GM21825 (cell line): ENCODE measurements around the gene NLRC5.
"Not testable (repeated sequence)": the region's sequence is repeated elsewhere in the genome, so short reads cannot be mapped to it uniquely, and the experiment has no call there.

Experiments
- ATAC-seq: cut with Tn5 transposase; IDR thresholded peaks from one replicate; pipeline ENCODE4 v1.9.1; 2021; ENCODE audit warnings: mild to moderate bottlenecking, moderate library complexity; ENCODE audit not compliant: unreplicated experiment

The NLRC5 gene

DNA sequence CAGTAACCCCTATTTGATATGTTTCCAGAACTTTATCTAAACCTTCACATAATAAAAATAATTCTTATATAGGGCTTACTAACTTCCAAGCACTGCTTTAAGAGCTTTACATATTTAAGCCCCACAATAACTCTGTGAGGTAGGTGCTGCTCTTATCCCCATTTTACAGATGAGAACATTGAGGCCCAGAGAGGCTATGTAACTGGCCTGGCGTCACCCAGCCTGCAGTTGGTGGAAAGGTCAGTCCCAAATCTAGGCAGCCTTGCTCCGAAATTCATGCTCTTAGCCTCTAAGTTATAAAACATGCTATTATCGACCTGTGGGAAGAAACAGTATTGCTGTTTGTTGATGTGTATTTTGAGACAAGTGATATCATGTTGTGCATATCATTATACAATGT, 9.0 kb downstream of the NLRC5 start:
- ATAC-seq: no peak

DNA sequence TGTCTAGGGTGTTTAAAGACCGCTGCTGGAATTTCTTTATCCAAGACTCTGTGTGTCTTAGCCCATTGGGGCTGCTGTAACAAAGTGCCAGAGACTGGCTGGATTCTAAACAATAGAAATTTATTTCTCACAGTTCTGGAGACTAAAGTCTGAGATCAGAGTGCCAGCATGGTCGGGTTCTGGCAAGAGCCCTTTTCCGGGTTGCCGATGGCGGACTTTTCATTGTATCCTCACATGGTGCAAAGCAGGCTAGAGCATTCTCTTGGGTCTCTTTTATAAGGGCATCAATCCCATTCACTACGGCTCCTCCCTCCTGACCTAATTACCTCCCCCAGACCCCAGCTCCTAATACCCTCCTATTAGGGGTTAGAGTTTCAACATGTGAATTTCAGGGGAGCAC, 9.5 kb downstream of the NLRC5 start:
- no peak for ATAC-seq

DNA sequence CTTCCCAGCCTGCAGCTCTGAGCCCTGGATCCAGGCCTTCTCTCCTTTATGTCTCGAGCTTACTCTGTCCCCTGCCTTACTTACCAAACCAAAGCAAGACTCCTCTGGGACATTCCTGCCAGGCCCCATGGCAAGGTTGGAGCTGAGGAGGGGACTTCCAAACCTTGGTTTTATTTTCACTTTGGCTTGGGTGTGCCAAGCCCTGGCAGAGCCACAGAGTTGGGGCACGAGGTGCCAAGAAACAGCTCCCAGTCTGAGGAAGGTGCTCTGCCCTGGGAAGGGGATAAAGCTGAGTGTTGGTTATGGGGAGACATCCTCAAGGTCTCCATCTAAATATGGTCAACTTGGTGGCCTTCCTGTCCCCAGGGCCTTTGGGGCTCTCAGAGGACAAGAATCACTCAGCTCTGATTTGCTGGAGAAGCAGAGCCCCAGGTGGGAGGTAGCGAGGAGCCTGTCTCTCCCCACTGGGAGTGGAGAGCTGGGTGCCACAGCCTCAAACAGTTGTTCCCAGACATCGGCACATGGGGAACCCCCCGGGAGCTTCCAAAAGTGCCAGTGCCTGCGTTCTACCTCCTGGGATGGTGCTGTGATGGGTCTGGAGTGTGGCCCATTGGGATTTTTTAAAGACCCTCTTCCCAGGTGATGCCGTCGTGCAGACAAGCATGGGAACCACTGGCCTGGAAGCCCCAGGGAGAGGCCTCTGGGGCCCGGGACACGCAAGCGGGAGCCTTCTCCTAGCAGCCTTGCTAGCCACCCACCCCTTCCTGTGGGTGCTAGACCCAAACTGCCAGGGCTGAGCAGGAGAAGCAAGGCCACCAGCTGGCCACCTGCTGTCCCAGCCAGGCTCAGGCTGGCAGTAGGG, 10.3 kb downstream of the NLRC5 start:
- peak; percentile 25 for ATAC-seq

DNA sequence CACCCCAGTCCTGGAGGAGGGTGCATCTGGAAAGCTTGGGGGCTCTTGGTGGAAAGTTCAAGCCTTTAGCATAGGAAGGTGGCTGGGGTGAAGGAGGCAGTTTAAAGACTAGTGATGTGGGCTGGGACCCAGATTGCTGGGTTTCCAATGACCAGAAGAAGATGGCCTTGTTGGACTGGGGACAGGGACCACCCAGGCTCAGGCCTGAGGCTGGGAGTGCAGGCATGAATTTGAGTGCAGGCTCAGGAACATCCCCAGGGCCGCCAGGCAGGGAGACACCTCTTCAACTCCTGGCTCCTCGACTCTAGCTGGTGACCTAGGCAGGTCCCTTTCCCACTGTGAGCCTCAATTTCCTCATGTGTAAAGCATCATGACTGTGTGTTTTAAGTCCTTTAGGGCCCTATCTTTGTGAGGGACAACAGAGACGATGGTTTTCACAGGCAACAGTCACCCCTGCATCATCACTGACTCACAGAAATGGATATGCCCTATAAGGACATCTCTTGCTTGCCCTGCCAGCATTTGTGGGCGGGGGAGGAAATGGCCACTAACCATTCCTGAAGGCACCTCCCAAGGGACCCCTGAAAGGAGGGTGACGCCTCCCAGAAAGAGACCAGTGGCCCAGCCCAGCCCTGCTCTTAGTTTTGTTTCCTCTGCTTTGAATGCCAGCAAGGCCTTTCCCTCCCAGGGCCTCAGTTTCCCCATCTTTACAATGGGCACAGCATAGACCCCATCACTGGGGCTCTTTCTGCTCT, 11.1 kb downstream of the NLRC5 start:
- peak; percentile 35 for ATAC-seq

- ATAC-seq: no peak
Observed at GRCh38 chr16:57001026-57001679, 11.8 kb downstream of the NLRC5 start.

- no peak for ATAC-seq
Observed at GRCh38 chr16:57003439-57004386, 14.4 kb downstream of the NLRC5 start.

GRCh38 chr16:57004387-57005250, 15.3 kb downstream of the NLRC5 start:
- ATAC-seq: no peak

DNA sequence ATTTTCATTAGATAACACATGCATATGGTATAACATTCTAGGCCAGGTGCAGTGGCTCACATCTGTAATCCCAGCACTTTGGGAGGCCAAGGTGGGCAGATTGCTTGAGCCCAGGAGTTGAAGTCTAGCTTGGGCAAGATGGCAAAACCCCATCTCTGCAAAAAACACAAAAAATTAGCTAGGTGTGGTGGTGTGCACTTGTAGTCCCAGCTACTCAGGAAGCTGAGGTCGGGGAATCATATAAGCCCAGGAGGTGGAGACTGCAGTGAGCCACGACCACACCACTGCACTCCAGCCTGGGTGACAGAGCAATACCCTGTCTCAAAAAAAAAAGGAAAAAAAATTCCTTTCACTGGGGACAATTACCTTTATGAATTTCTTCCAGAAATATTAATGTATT, 16.2 kb downstream of the NLRC5 start:
- ATAC-seq: not testable (repeated sequence)

DNA sequence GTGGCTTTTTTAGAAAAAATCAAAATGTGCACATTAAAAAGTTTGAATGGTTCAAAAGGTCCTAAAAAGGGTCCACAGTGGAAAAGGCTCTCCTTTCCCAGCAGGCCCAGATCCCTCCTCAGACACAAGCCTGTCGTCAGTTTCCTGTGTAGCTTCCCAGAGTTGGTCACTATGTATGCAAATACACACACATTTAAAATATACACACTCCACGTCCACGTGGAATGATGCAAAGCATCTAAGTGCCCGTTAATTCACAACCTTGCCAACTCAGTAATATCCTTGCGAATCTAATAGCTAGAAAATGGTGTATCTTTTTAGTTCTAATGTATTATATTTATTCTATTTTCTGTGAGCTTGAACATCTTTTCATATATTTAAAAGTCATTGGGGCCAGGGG, 17.7 kb downstream of the NLRC5 start:
- no peak for ATAC-seq

- ATAC-seq: no peak
Observed at GRCh38 chr16:57007530-57007929, 18.2 kb downstream of the NLRC5 start.

DNA sequence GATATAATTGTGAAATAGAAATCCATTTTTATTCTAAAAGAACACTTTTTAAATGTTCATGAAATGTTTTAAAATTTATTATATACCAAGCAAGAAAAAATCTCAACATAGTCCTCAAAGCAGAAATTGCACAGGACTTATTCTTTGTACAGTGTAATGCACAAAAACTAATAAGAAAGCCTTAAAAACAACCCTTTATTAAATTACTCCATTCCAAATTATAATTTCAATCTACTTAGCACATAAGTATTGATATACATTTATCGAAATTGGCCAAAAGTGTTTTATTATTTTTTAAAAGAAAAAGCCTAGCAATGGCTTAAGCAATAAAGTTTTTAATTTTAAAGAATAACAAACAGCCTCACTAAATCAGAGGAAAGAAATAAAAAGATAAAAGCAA, 19.1 kb downstream of the NLRC5 start:
- no peak for ATAC-seq

- no peak for ATAC-seq
Observed at GRCh38 chr16:57009643-57010170, 20.4 kb downstream of the NLRC5 start.

DNA sequence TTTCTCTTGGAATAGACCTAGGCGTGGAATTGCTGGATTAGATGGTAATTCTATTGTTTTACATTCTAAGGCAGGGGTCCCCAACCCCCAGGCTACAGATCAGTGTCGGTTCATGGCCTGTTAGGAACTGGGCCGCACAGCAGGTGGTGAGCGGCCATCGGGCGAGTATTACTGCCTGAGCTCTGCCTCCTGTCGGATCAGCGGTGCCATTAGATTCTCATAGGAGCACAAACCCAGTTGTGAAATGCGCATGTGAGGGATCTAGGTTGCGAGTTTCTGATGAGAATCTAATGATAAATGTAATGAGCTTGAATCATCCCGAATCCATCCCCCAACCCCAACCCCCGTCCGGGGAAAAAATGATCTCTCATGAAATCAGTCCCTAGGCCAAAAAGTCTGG, 23.0 kb downstream of the NLRC5 start:
- ATAC-seq: no peak

- ATAC-seq: no peak
Observed at GRCh38 chr16:57013229-57013628, 23.9 kb downstream of the NLRC5 start.

DNA sequence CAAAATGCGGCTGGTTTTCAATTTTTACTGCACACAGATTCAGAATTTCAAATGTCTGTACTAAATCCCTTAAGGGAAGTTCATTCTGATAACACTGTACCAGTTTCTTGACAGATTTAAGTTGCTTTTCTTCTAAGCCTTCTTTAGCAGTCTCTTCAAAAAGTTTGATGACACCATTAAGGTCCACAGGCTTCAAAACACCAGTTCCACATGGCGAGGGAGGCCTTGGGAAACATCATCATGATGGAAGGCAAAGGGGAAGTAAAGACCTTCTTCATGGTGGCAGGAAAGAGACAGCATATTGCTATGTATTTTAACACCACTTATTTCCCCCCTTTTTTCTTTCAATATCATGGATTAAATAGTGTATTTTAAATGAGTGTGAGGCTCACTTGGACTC, 24.5 kb downstream of the NLRC5 start:
- no peak for ATAC-seq

- ATAC-seq: no peak
Observed at GRCh38 chr16:57016301-57016700, 26.9 kb downstream of the NLRC5 start.

GRCh38 chr16:57016831-57017230, 27.5 kb downstream of the NLRC5 start:
- no peak for ATAC-seq

DNA sequence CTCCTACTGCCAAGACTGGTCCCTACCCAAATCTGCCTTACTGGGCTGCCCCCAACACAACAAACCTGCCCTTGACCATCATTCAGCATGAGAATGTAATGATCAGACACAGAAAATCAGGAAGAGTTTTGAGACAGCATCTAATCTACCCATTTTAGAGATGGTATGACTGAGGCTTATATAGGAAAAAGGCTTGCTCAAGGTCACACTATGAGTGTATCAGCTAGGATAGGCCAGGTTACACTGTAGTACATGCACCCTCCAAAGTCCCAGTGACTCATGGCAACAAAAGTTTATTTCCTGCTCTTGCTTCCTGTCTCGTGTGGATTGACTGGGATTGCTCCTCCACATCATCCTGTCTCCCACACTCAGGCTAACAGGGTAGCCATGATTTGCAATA, 27.9 kb downstream of the NLRC5 start:
- no peak for ATAC-seq

- no peak for ATAC-seq
Observed at GRCh38 chr16:57019746-57020145, 30.4 kb downstream of the NLRC5 start.
